ENCODE results near the gene SPACA5.
"Not testable (repeated sequence)": the region's sequence is repeated elsewhere in the genome, so short reads cannot be mapped to it uniquely, and the experiment has no call there.

The SPACA5 gene

GRCh38 chrX:48021026-48021900 is 14.5 kb downstream of the SPACA5 start:
- DNase-seq (ENCODE audit: low read depth in 1 of 2, low spot score in 1 of 2), result peak; percentile 53

GRCh38 chrX:48022100-48022499 is 15.3 kb downstream of the SPACA5 start:
- DNase-seq (ENCODE audit: low read depth in 1 of 2, low spot score in 1 of 2), result no peak

GRCh38 chrX:48022738-48023137 is 15.9 kb downstream of the SPACA5 start:
- DNase-seq (ENCODE audit: low read depth in 1 of 2, low spot score in 1 of 2), result no peak

DNA sequence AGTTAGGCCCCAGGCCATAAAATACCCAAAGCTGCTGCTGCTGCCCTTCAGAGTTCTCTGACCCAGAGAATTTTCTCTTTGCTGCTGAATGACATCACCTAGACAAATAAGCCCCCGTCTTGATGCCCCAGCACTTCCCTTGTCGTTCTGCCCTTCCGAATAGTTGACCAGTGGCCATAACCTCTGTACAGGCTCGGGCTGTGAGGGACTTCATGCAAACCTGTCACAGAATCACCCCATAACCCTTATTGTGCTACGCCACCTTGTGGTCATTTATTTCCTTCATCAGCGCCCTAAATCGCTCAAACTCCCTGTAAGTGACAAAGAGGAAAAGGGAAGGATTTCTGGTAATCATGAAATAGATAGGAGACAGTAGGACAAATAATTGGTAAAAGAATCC is 18.8 kb downstream of the SPACA5 start:
- DNase-seq (ENCODE audit: low read depth in 1 of 2, low spot score in 1 of 2), result no peak

DNA sequence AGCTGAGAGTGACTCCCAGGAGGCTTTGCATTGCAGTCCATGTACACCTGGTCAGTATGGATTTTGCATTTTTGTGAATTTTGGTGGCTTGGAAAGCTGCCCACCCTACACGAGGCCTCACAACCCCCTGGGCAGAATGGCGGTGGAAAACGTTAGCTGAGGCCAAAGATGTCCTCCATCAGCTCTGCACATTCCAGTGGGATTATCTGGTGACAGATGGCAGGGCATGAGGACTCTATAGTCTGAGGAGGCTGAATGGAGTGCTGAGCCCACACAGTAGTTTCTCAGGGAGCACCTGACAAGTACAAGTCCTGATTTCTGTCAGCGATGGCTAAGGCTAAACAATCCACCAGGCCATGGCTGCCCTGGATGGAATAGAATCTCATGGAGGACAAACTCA is 20.8 kb downstream of the SPACA5 start:
- not testable (repeated sequence) for DNase-seq (ENCODE audit: low read depth in 1 of 2, low spot score in 1 of 2)

DNA sequence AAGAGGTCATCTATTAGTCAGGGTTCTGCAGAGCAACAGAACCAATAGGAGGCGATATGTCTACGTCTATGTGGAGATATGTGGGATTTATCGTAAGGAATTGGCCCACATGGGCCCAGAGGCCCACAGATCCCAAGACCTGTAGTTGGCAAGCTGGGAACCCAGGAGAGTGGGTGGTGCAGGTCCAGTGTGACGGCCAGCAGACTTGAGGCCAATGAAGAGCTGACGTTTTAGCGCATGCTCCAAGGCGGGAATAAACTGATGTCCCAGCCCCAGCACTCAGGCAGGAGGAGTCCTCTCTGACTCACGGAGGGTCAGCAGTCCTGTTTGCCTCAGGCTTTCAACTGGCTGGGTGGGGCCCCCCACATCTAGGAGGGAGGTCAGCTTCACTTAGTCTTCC is 21.3 kb downstream of the SPACA5 start:
- DNase-seq (ENCODE audit: low read depth in 1 of 2, low spot score in 1 of 2), result no peak

DNA sequence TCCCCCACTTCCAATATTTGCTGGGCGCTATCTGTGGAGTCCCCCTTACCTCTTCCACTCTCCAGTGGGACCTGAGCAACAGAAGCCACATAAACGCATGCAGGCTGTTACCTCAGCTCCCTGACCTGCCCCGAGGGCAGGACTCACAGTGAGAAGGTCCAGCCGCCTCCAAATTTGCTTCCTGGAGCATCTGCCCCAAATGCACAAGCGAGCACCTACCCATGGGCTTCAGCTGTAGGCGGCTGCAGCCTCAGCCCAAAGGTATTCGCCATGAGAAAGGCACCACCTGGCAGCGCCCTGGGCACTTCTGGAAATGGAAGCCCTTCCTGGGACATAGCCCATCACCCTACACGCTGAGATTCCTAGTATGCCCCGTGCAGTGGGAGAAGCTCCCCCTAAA is 23.4 kb downstream of the SPACA5 start:
- no peak for DNase-seq (ENCODE audit: low read depth in 1 of 2, low spot score in 1 of 2)

DNA sequence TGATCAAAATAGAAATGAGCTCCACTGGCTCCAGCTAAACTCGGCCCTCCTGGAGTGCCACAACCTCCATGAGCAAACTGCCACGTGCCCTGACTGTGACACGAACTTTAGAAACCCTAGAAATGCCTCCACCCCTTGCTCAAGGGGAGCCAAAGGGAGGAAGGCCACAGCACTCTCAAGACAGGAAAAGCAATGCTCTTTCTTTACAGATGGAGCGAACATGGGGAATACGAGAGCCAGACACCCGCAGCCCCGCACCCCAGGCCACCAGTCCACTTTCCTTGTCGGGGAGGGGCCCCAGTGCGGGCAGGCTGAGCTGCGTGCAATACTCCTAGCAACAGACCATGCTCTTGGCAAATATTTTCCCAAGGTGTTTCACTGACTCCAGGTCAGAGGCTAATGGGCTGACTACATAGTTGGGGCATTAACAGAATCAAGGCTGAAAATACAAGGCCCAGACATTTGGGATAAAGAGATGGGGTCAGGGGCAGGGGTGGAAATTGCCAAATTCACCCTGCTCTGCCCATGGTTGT is 23.9 kb downstream of the SPACA5 start:
- DNase-seq (ENCODE audit: low read depth in 1 of 2, low spot score in 1 of 2), result not testable (repeated sequence)

DNA sequence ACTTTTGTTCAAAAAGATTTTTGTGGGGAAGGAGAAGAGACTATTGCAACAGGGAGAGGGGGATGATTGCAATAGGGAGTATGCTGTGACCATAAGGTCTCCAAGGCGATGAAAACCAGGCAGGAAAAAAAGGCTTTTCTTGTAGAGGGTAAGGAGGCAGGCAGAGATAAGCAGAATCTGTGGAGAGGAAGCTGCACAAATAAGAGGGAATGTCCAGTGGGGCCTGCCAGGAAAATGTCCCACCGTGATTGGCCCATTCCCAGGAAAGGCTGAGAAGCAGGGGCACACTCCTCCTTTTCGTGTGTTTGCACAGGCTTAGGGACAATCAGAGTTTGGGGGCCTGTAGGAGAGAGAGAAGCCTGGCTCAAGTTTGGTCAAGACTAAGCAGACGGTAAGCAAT is 29.1 kb downstream of the SPACA5 start:
- no peak for DNase-seq (ENCODE audit: low read depth in 1 of 2, low spot score in 1 of 2)

DNA sequence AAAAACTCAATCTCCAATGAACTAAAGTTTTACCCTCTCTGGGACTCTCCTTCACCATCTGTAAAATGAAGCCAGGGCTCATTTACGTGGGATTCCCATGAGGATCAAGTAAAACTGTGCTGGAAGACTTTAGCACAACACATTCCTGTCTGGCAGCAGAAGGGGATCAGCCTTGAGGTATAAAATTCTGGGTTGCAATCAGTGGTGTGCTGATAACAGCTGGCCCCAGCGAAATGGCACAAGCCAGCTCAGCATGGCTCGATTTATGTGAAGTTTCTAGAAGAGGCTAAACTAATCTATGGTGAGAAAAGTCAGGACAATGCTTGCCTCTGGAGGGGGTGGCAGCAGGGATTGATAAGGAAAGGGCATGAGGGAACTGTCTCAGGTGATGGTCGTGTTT is 36.3 kb downstream of the SPACA5 start:
- DNase-seq (ENCODE audit: low read depth in 1 of 2, low spot score in 1 of 2), result no peak

- DNase-seq (ENCODE audit: low read depth in 1 of 2, low spot score in 1 of 2), result no peak
Measured at GRCh38 chrX:48045410-48046311, 38.9 kb downstream of the SPACA5 start.

- DNase-seq (ENCODE audit: low read depth in 1 of 2, low spot score in 1 of 2), result no peak
Measured at GRCh38 chrX:48046846-48047245, 40.1 kb downstream of the SPACA5 start.

GRCh38 chrX:48058621-48059295 is 52.0 kb downstream of the SPACA5 start:
- no peak for DNase-seq (ENCODE audit: low read depth in 1 of 2, low spot score in 1 of 2)

DNA sequence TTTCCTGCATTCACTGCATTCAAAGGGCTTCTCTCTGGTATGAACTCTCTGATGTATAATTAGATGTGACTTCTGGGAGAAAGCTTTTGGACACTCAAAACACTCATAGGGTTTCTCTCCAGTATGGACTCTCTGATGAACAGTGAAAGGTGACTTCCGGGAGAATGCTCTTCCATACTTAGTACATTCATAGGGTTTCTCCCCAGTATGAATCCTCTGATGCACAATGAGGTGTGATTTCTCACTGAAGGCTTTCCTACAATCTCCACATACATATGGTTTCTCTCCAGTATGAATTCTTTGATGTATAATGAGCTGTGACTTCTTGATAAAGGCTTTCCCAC is 52.5 kb downstream of the SPACA5 start:
- DNase-seq (ENCODE audit: low read depth in 1 of 2, low spot score in 1 of 2), result no peak
